Immature natural killer cell (primary cell): ENCODE data around the gene NTN1. TPM values are rescaled to one million over a fixed set of nuclear protein-coding genes. Genes with fewer than 3 reads are reported as not detected.
A peak's percentile ranks its signal among the peaks of the same experiment; 100 is the strongest.

Experiments
- DNase-seq, 3 donors: peaks; one replicate each; pipeline ENCODE4 v3.0.0; 2022; ENCODE audit warnings: mixed read lengths in 1 of 3
- H3K27ac Mint-ChIP-seq, 6 donors: one replicate each; pipeline ENCODE4 v1.8.0; 2020; ENCODE audit warnings: mixed read lengths in 6 of 6, mild to moderate bottlenecking in 5 of 6, inconsistent platforms in 4 of 6, moderate library complexity in 3 of 6
- H3K27me3 Mint-ChIP-seq, 3 donors: one replicate each; pipeline ENCODE4 v1.8.0; 2020 to 2021; ENCODE audit warnings: low read depth in 3 of 3, mild to moderate bottlenecking in 3 of 3, mixed read lengths in 3 of 3, moderate library complexity in 3 of 3, inconsistent platforms in 1 of 3
- H3K36me3 Mint-ChIP-seq, 3 donors: one replicate each; pipeline ENCODE4 v1.8.0; 2020; ENCODE audit warnings: mixed read lengths in 3 of 3, inconsistent platforms in 2 of 3, mild to moderate bottlenecking in 2 of 3
- H3K4me1 Mint-ChIP-seq, 2 donors: one replicate each; pipeline ENCODE4 v1.8.0; 2020; ENCODE audit warnings: inconsistent platforms in 2 of 2, mild to moderate bottlenecking in 2 of 2, mixed read lengths in 2 of 2, moderate library complexity in 1 of 2
- H3K4me3 Mint-ChIP-seq, 5 donors: one replicate each; pipeline ENCODE4 v1.8.0; 2020; ENCODE audit warnings: mild to moderate bottlenecking in 5 of 5, mixed read lengths in 5 of 5, inconsistent platforms in 3 of 5, moderate library complexity in 3 of 5
- H3K9me3 Mint-ChIP-seq, 6 donors: one replicate each; pipeline ENCODE4 v1.8.0; 2020; ENCODE audit warnings: mild to moderate bottlenecking in 6 of 6, mixed read lengths in 6 of 6, inconsistent platforms in 4 of 6, moderate library complexity in 3 of 6
- polyA plus RNA-seq, 3 donors: library from polyadenylated mRNA; unstranded; fragments of 300-500 nt; fragmentation: Illumina TruSeq; gene quantifications; one replicate each; pipeline ENCODE4 v1.2.3, GENCODE V29; 2021

The NTN1 gene
- polyA plus RNA-seq, 3 donors from 2014 or later = not detected

DNA sequence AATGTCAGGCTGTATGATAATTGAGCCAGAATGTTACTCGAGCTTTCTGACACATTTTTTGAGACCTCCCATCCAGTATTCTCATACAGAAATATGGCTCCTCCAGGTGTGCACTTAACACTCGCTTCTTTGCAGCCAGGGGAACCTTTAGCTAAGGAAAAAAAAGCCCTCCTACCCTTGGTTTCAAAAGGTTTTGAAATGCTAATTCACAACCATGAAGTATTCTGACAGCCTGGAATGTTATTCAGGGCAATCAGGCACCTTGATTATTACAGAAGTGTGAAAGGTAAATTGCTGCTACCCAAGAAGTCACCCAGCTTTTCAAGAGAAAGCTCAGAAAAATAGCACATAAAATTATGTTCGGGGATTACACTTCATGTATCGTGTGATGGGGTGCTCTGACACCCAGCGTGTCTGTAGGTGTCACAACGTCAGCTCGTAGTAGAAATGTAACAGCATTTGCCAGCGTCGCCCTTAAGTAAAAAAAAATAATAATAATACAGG is 41.1 kb downstream of the NTN1 start:
- Mint-ChIP-seq H3K4me1 (no peaks in the 10 kb centered on the region), H3K4me3 (no peak overlapping the region), H3K27ac (no peak overlapping the region), H3K36me3 (peaks cover 0 to 2% (median 0%) of the 10 kb centered on the region in 3 donors), H3K27me3 (peaks cover 0 to 17% (median 6%) of the 10 kb centered on the region in 3 donors), H3K9me3 (no peaks in the 10 kb centered on the region)
- DNase-seq = no peak

DNA sequence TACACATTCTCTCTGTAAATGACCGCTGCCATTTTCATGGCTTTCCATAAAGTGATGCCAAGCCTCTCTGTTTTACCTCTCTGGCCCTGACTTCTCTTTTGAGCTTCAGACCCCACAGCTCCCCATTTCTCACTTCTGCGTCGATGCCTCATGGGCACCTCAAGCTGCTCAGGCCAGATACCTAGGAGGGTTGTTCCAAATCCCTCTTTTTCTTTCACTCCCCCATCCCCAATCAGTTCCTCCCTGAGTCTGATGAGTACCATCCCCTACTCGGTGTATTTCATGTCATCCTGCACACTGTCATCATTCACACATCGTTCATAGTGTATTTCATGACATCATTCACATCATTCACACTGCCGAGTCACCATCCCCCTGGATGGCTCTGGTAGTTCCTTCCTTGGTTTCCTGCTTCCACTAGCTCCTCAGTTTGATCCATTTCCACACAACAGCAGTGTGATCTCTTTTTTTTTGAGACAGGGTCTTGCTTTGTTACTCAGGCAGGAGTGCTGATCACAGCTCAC is 43.1 kb downstream of the NTN1 start:
- Mint-ChIP-seq H3K9me3 (no peaks in the 10 kb centered on the region), H3K36me3 (peaks cover 0 to 4% (median 0%) of the 10 kb centered on the region in 3 donors), H3K4me1 (no peaks in the 10 kb centered on the region), H3K27ac (no peak overlapping the region), H3K27me3 (peaks cover 0 to 21% (median 6%) of the 10 kb centered on the region in 3 donors), H3K4me3 (no peak overlapping the region)
- no peak for DNase-seq

DNA sequence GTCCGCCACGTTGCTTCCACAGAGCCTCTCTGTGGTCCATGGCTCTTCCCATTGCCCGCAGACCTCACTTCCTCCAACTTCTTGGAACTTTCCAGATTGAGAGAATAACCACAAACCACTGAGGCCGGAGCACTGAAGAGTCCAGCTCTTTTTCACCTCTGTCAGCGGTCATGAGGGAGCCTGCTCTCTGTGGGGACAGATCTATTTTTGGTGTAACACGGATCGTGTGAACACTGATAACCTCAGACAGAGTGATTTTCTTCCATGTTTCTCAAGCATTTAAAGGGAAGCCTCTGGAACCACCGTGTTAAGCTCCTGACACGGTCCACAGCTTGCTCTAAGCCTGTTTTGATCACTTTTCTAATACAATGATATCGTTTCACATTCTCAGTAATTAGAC is 49.7 kb downstream of the NTN1 start:
- peaks cover 0 to 11% (median 8%) of the 10 kb centered on the region in 3 donors for H3K27me3 Mint-ChIP-seq
- H3K9me3 Mint-ChIP-seq = peaks cover 0 to 3% (median 0%) of the 10 kb centered on the region in 6 donors
- peaks cover 0 to 4% (median 0%) of the 10 kb centered on the region in 3 donors for H3K36me3 Mint-ChIP-seq
- DNase-seq = no peak
- no peak overlapping the region for H3K4me3 Mint-ChIP-seq
- H3K4me1 Mint-ChIP-seq = no peaks in the 10 kb centered on the region
- no peak overlapping the region for H3K27ac Mint-ChIP-seq

DNA sequence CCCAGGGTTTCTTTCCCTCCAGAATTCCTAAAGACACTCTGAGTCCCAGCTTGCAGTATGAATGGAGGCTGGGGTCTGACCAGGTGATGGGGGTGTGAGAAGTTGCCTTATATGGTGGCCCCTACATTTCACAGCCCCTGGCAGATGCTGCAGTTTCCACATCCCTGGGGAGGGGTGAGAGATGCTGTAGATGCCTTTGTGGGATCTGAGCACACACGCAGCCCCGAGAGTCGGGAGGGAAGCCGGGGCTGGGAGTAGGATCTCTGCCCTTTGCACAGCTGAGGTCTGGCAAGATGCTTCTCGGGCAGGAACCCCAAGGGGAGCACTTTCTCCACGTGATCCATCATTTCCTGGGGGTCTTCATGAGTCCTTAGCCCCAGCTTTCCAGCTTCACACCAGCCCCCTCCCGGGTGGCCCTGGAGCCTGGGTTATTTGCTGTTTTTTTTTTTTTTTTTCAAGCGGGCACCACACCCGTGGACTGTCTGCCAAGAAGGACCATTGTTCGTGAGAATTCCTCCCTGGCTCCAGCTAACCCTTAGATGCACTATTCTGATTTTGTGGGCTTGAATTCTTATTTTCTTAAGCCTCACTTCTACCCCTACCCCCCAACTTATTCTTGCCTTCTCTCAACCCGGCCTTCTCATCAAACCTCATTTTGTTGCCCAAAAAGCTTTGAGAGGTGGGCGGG is 50.6 kb downstream of the NTN1 start:
- peaks cover 0 to 4% (median 0%) of the 10 kb centered on the region in 3 donors for H3K36me3 Mint-ChIP-seq
- DNase-seq = no peak
- peaks cover 0 to 3% (median 0%) of the 10 kb centered on the region in 6 donors for H3K9me3 Mint-ChIP-seq
- no peaks in the 10 kb centered on the region for H3K4me1 Mint-ChIP-seq
- H3K4me3 Mint-ChIP-seq = no peak overlapping the region
- peaks cover 0 to 9% (median 2%) of the 10 kb centered on the region in 3 donors for H3K27me3 Mint-ChIP-seq
- no peak overlapping the region for H3K27ac Mint-ChIP-seq

DNA sequence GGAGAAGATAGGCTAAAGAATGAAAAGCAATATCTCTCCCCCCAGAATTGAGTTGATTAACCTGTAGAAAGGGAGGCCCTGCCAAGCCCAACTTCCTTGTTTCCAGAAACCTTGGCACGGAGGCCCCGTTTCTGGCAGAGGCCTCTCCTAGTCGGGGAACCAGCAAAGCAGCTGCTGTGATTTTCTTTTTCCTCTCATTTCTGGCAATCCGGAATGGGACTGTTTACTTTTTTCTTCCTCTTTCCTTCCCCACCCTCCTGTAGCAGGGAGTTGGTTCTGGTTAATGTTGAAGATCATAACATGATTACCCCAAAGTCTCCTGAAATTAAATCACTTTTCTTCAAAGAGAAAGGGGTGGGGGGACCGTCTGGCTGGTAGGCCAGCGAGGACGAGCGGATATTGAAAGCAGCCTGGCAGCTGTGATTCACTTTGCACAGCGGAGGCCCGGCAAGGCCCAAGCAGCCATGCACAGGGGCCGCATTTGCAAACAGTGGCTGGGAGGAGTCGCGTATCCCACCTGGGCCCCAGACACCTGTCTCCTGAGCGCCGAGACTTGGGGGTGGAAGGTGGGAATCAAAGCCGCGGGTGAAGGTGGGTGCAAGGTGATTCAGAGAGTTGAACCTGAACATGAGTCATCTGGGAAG is 51.5 kb downstream of the NTN1 start:
- H3K27ac Mint-ChIP-seq = no peak overlapping the region
- DNase-seq = no peak
- H3K4me3 Mint-ChIP-seq = no peak overlapping the region
- H3K4me1 Mint-ChIP-seq = peaks cover under 1 to 3% of the 10 kb centered on the region in 2 donors
- H3K36me3 Mint-ChIP-seq = no peaks in the 10 kb centered on the region
- peaks cover 0 to 4% (median 0%) of the 10 kb centered on the region in 6 donors for H3K9me3 Mint-ChIP-seq
- H3K27me3 Mint-ChIP-seq = peaks cover 0 to 3% (median 2%) of the 10 kb centered on the region in 3 donors

DNA sequence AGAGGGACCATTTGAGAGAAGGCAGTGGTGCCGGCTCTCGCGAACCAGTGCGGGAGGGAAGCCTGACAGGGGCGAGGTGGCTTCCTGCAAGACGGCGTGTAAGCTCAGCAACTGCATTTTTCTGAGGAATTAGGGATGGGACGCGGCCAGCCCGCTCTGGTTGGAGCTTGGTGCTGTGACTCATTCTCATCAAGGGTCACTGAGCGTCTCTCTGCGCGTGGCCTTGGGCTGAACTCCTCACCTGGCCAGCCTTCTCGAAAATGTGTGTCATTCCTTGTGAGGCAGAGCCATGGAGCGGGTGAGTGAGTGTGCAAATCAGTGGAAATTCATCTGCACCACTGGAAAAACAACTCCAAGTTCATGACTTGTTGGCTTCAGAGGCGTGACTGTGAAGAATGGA is 52.8 kb downstream of the NTN1 start:
- DNase-seq = no peak
- H3K36me3 Mint-ChIP-seq = no peaks in the 10 kb centered on the region
- peaks cover 0 to 4% (median 0%) of the 10 kb centered on the region in 6 donors for H3K9me3 Mint-ChIP-seq
- no peak overlapping the region for H3K4me3 Mint-ChIP-seq
- H3K4me1 Mint-ChIP-seq = peaks cover 13 to 15% of the 10 kb centered on the region in 2 donors
- H3K27ac Mint-ChIP-seq = no peak overlapping the region
- peaks cover 0 to 2% (median 2%) of the 10 kb centered on the region in 3 donors for H3K27me3 Mint-ChIP-seq

DNA sequence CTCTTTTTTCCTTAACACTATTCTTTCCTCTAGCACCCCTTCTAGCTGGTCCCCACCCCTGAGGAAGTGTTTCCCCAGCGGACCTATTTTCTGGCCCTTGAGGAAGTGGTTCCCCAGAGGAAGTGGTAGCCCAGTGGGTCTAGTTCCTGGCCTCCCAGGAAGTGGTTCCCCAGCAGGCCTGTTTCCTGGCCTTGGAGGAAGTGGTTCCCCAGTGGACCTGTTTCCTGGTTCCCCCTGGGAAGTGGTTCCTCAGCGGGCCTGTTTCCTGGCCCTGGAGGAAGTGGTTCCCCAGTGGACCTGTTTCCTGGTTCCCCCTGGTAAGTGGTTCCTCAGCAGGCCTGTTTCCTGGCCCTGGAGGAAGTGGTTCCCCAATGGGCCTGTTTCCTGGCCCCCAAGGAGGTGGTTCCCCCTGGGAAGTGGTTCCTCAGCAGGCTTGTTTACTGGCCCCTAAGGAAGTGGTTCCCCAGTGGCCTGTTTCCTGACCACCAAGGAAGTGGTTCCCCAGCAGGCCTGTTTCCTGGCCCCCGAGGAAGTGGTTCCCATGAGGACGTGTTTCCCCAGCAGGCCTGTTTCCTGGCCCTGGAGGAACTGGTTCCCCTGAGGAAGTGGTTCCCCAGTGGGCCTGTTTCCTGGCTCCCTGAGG is 58.3 kb downstream of the NTN1 start:
- H3K27me3 Mint-ChIP-seq = peaks cover 2 to 5% (median 2%) of the 10 kb centered on the region in 3 donors
- peaks cover 0 to 3% (median 0%) of the 10 kb centered on the region in 3 donors for H3K36me3 Mint-ChIP-seq
- peak in 2 of 3 donors; percentile 8 to 12 for DNase-seq
- H3K27ac Mint-ChIP-seq = peak overlapping the region; percentile 62 to 92 (median 82)
- H3K9me3 Mint-ChIP-seq = peaks cover 0 to 6% (median 0%) of the 10 kb centered on the region in 6 donors
- no peak overlapping the region for H3K4me3 Mint-ChIP-seq
- H3K4me1 Mint-ChIP-seq = peaks cover 39 to 40% of the 10 kb centered on the region in 2 donors

DNA sequence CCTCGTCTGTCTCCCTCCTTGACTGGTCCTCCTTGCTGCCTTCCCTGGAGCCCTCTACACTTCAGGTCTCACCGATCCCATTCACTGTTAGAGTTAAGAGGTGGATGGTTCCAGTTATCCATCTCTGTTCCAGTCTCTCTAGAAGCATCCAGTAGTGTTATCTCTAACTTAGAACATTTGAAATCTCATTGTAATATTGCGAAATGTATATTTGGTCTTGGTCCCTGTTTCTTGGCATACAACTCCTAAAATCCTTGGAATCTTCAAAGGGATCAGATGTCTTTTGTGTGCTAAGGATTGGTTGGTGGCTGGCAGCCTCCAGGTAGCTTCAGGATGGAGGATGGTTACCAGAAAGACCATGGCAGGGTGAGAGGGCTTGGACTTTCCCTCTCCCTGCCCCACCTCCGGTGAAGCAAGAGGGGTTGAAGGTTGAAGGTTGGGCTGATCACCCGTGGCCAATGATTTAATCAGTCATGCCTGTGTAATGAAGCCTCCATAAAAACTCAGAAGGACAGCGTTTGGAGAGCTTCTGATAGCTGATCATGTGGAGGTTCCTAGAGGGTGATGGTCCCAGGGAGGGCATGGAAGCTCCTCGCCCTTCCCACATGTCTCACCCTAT is 59.1 kb downstream of the NTN1 start:
- H3K4me1 Mint-ChIP-seq = peaks cover 39 to 40% of the 10 kb centered on the region in 2 donors
- peaks cover 0 to 5% (median 0%) of the 10 kb centered on the region in 6 donors for H3K9me3 Mint-ChIP-seq
- no peak for DNase-seq
- H3K27me3 Mint-ChIP-seq = peaks cover 2 to 5% (median 2%) of the 10 kb centered on the region in 3 donors
- H3K4me3 Mint-ChIP-seq = peak overlapping the region in 1 of 5 donors; percentile 21
- H3K36me3 Mint-ChIP-seq = peaks cover 0 to 3% (median 0%) of the 10 kb centered on the region in 3 donors
- H3K27ac Mint-ChIP-seq = peak overlapping the region; percentile 80 to 92 (median 86)

DNA sequence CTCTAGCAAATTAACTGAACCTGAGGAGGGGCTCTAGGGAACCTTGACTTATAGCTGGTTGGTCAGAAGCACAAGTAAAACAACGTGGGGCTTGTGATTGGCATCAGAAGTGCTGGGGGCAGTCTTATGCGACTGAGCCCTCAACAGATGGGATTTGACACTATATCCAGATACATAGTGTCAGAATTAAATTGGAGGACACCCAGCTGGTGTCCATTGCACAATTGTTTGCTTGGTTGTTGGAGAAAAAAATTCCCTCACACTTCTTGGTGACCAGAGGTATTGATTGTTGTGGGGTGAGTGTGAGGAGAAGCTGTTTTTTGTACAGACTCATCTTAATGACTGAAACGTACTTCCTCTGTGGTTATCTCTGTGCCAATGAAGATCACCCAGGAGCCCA is 59.7 kb downstream of the NTN1 start:
- Mint-ChIP-seq H3K36me3 (peaks cover 0 to 3% (median 0%) of the 10 kb centered on the region in 3 donors), H3K27ac (peak overlapping the region in 5 of 6 donors; percentile 6 to 90 (median 80)), H3K4me1 (peaks cover 39 to 40% of the 10 kb centered on the region in 2 donors), H3K9me3 (peaks cover 0 to 3% (median 0%) of the 10 kb centered on the region in 6 donors), H3K27me3 (peaks cover under 1 to 4% (median 2%) of the 10 kb centered on the region in 3 donors), H3K4me3 (no peak overlapping the region)
- DNase-seq = no peak

DNA sequence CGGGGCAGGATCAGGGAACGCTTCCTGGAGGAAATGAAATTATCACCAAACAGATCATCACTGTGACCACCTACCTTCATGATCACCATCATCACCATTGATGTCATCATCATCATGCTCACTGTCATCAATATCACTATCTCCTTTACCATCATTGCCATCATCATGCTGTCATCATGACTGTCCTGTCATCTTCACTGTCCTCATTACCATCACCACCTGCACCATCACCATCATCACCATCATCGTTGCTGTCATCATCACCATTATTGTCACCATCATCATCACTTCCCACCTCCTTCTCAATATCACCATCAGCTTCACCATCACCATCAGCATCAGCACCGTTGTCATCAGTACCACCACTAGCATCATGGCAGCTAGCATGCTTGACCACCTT is 65.3 kb downstream of the NTN1 start:
- Mint-ChIP-seq H3K4me1 (peaks cover 3 to 5% of the 10 kb centered on the region in 2 donors), H3K27me3 (peaks cover 0 to 9% (median 0%) of the 10 kb centered on the region in 3 donors), H3K9me3 (no peaks in the 10 kb centered on the region), H3K27ac (no peak overlapping the region), H3K36me3 (no peaks in the 10 kb centered on the region), H3K4me3 (no peak overlapping the region)
- DNase-seq = no peak

DNA sequence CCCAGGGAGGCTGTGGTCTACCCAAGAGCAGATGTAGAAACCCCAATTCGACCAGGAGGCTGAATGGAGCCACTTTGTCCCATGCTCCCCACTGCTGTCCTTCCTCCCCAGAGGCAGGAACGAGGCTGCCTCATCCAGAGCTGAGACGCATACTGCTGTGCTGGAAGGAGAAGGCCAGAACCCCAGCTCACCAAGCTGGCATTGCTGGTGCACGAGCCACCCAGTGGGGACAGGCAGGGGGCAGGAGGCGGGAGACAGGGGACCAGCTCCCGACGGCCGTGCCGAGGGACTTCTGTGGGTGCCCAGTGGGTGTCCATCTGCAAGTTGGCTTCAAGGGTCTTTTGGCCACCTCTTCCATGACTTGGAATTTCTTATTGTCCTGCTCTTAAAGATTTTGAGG is 66.6 kb downstream of the NTN1 start:
- H3K27me3 Mint-ChIP-seq = peaks cover 0 to 7% (median 0%) of the 10 kb centered on the region in 3 donors
- H3K4me1 Mint-ChIP-seq = no peaks in the 10 kb centered on the region
- H3K27ac Mint-ChIP-seq = no peak overlapping the region

DNA sequence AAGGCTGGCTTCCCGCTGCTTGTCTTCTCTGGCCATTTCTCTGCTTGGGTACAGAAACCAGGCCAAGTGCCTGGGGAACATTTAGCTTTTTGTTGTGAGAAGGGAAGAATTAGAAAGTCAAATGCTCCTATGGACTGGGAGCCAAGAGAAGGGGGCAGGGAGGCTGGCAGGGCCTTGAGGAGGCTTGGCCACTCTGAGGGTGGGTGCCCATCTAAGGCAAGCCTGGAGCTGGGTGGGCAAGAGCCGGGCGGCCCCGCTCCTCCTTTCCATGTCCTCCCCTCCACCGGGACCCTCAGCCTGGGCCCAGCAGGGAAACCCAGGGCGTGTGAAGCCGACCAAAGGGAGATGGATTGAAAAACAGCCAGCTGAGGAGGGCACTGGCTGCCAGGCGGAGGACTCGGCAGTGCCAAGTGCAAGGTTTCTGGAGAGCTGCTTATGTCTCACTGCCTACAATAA is 69.4 kb downstream of the NTN1 start:
- no peaks in the 10 kb centered on the region for H3K4me1 Mint-ChIP-seq
- no peaks in the 10 kb centered on the region for H3K36me3 Mint-ChIP-seq
- no peaks in the 10 kb centered on the region for H3K9me3 Mint-ChIP-seq

More for the DNA sequence above, 66.6 kb downstream of the NTN1 start:
- Mint-ChIP-seq H3K4me3 (no peak overlapping the region), H3K9me3 (no peaks in the 10 kb centered on the region), H3K36me3 (no peaks in the 10 kb centered on the region)
- DNase-seq = no peak

DNA sequence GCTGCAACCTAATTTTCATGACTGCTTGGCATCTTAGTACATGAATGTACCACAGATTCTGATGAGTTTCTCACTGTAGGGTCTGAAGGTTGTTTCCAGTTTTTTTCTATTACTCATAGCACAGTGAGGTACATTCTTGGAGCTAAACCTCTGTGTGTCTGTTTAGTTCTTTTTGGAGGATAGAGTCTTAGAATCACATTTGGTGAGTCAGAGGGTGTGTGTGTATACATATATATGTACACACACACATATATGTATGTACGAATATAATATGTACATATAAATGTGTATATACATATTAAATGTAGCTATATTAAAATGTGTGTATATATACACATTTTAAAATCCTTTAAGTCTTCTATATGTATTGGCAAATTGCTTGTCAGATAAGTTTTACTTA is 72.9 kb downstream of the NTN1 start:
- Mint-ChIP-seq H3K36me3 (no peaks in the 10 kb centered on the region), H3K27ac (no peak overlapping the region), H3K9me3 (no peaks in the 10 kb centered on the region), H3K27me3 (peaks cover 0 to 13% (median 3%) of the 10 kb centered on the region in 3 donors), H3K4me1 (no peaks in the 10 kb centered on the region), H3K4me3 (no peak overlapping the region)
- no peak for DNase-seq

More for the DNA sequence above, 69.4 kb downstream of the NTN1 start:
- Mint-ChIP-seq H3K27me3 (peaks cover 0 to 7% (median 5%) of the 10 kb centered on the region in 3 donors), H3K4me3 (no peak overlapping the region), H3K27ac (no peak overlapping the region)
- no peak for DNase-seq
